DOHH2 (cell line): ENCODE measurements around the gene TIGD1.

Source experiments
- H3F3A ChIP-seq: fragments of 200-600 bp; sonication (generic), shearing (Covaris generic); 2 replicates; pipeline ENCODE4 v1.6.0; 2016; ENCODE audit warnings: antibody characterized with exemption, mild to moderate bottlenecking; ENCODE audit not compliant: control insufficient read depth, insufficient read depth
- H3K27ac ChIP-seq: fragments of 200-600 bp; sonication (generic); 2 replicates; pipeline ENCODE4 v1.5.1; 2014; ENCODE audit warnings: low read depth, mild to moderate bottlenecking, low read length, moderate library complexity
- H3K27me3 ChIP-seq: fragments of 200-600 bp; sonication (generic); 2 replicates; pipeline ENCODE4 v1.6.1; 2014; ENCODE audit warnings: mild to moderate bottlenecking, low read length, mixed read lengths; ENCODE audit not compliant: control insufficient read depth
- H3K36me3 ChIP-seq: fragments of 200-600 bp; sonication (generic); 2 replicates; pipeline ENCODE4 v1.6.1; 2014; ENCODE audit warnings: mild to moderate bottlenecking, low read length, moderate library complexity, mixed read lengths; ENCODE audit not compliant: control insufficient read depth
- H3K4me1 ChIP-seq: fragments of 200-600 bp; sonication (generic); 2 replicates; pipeline ENCODE4 v1.6.1; 2014; ENCODE audit warnings: mild to moderate bottlenecking, low read length, mixed read lengths; ENCODE audit not compliant: control insufficient read depth
- H3K4me2 ChIP-seq: fragments of 200-600 bp; sonication (generic); 2 replicates; pipeline ENCODE4 v1.6.0; 2014; ENCODE audit warnings: mild to moderate bottlenecking, low read length, moderate library complexity
- H3K4me3 ChIP-seq: fragments of 200-600 bp; sonication (generic); 2 replicates; pipeline ENCODE4 v1.5.1; 2014; ENCODE audit warnings: mild to moderate bottlenecking, low read length, mixed read lengths
- H3K79me2 ChIP-seq: fragments of 200-600 bp; sonication (generic); 2 replicates; pipeline ENCODE4 v1.6.1; 2014; ENCODE audit warnings: mild to moderate bottlenecking, low read length, mixed read lengths; ENCODE audit not compliant: control insufficient read depth
- H3K9me2 ChIP-seq: fragments of 200-600 bp; sonication (generic); replicated peaks from 2 replicates; pipeline ENCODE4 v1.6.1; 2014; ENCODE audit warnings: mild to moderate bottlenecking, low read length, mixed read lengths; ENCODE audit not compliant: control insufficient read depth
- H3K9me3 ChIP-seq: fragments of 200-600 bp; sonication (generic); 2 replicates; pipeline ENCODE4 v1.6.1; 2014; ENCODE audit warnings: antibody characterized with exemption, low read length, mixed read lengths; ENCODE audit not compliant: control insufficient read depth, insufficient read depth
- H4K20me1 ChIP-seq: fragments of 200-600 bp; sonication (generic); 2 replicates; pipeline ENCODE4 v1.6.0; 2014; ENCODE audit warnings: low read depth, mild to moderate bottlenecking, antibody characterized with exemption, low read length, moderate library complexity; ENCODE audit not compliant: control insufficient read depth, insufficient read depth
- CTCF ChIP-seq: fragments of 200-600 bp; sonication (generic); IDR thresholded peaks from one replicate; pipeline ENCODE4 v1.5.1; 2014; ENCODE audit warnings: antibody characterized with exemption, mild to moderate bottlenecking, low read depth, low read length; ENCODE audit not compliant: poor library complexity, severe bottlenecking
- EZH2phosphoT487 ChIP-seq: fragments of 200-600 bp; sonication (generic); IDR thresholded peaks from 2 replicates; pipeline ENCODE4 v1.6.1; 2017; ENCODE audit warnings: borderline replicate concordance, mild to moderate bottlenecking, antibody characterized with exemption, low read length, moderate library complexity, mixed read lengths

Gene TIGD1

GRCh38 chr2:232502911-232503808 lies 47.2 kb downstream of the TIGD1 start:
- H3F3A ChIP-seq: no peaks in the 10 kb centered on the region
- H3K9me3 ChIP-seq: no peaks in the 10 kb centered on the region
- H3K9me2 ChIP-seq: no peaks in the 10 kb centered on the region
- no peak overlapping the region for H3K4me3 ChIP-seq
- H3K4me1 ChIP-seq: no peaks in the 10 kb centered on the region
- 0 out of 2 replicates have a peak, but pooled peaks have one; percentile 14 for TF ChIP-seq EZH2phosphoT487
- no peak for TF ChIP-seq CTCF
- H3K27me3 ChIP-seq: peaks cover 28% of the 10 kb centered on the region
- H3K27ac ChIP-seq: no peak overlapping the region
- no peaks in the 10 kb centered on the region for H3K36me3 ChIP-seq
- no peaks in the 10 kb centered on the region for H4K20me1 ChIP-seq
- no peak overlapping the region for H3K4me2 ChIP-seq
- H3K79me2 ChIP-seq: no peaks in the 10 kb centered on the region

- Histone ChIP-seq H3K9me3 (no peaks in the 10 kb centered on the region), H4K20me1 (no peaks in the 10 kb centered on the region), H3K27me3 (peaks cover 28% of the 10 kb centered on the region), H3F3A (no peaks in the 10 kb centered on the region), H3K27ac (no peak overlapping the region), H3K4me2 (no peak overlapping the region), H3K4me3 (no peak overlapping the region), H3K36me3 (no peaks in the 10 kb centered on the region), H3K9me2 (no peaks in the 10 kb centered on the region), H3K79me2 (no peaks in the 10 kb centered on the region), H3K4me1 (no peaks in the 10 kb centered on the region)
- TF ChIP-seq CTCF: no peak
- TF ChIP-seq EZH2phosphoT487: no peak
Measured at GRCh38 chr2:232502511-232502910, 47.8 kb downstream of the TIGD1 start.

- Histone ChIP-seq H3K27ac (no peak overlapping the region), H3K4me1 (no peaks in the 10 kb centered on the region), H3K27me3 (peaks cover 28% of the 10 kb centered on the region), H3K36me3 (no peaks in the 10 kb centered on the region), H3K9me2 (no peaks in the 10 kb centered on the region), H3F3A (no peaks in the 10 kb centered on the region), H4K20me1 (no peaks in the 10 kb centered on the region), H3K4me2 (no peak overlapping the region), H3K79me2 (no peaks in the 10 kb centered on the region), H3K9me3 (no peaks in the 10 kb centered on the region), H3K4me3 (no peak overlapping the region)
- TF ChIP-seq EZH2phosphoT487 (no peak), CTCF (no peak)
Measured at GRCh38 chr2:232501794-232502390, 48.5 kb downstream of the TIGD1 start.
